Liver (tissue), 9 donors: ENCODE data around the gene SCN10A. TPM values are rescaled to one million over a fixed set of nuclear protein-coding genes. Genes with fewer than 3 reads are reported as not detected.

Experiments
- DNase-seq: peaks from one replicate; pipeline ENCODE4 v3.0.0-alpha.2; 2017; ENCODE audit warnings: low spot score
- H3K27ac ChIP-seq, 2 donors: one replicate each; pipeline ENCODE4 v1.7.0; 2013; ENCODE audit warnings: inconsistent platforms in 2 of 2, low read length in 2 of 2, control low read depth in 1 of 2, low read depth in 1 of 2, mild to moderate bottlenecking in 1 of 2
- H3K27me3 ChIP-seq, 4 donors: one replicate each; pipeline versions ENCODE4 v1.6.1 to v1.7.0; 2013; ENCODE audit warnings: low read length in 3 of 4, inconsistent platforms in 1 of 4, mild to moderate bottlenecking in 1 of 4, moderate library complexity in 1 of 4; ENCODE audit not compliant: control insufficient read depth in 4 of 4, insufficient read depth in 4 of 4
- H3K36me3 ChIP-seq, 4 donors: one replicate each; pipeline versions ENCODE4 v1.6.1 to v1.7.0; 2013; ENCODE audit warnings: low read length in 3 of 4, mild to moderate bottlenecking in 3 of 4, low read depth in 1 of 4, moderate library complexity in 1 of 4; ENCODE audit not compliant: control insufficient read depth in 4 of 4, insufficient read depth in 3 of 4
- H3K4me1 ChIP-seq, 4 donors: one replicate each; pipeline versions ENCODE4 v1.6.1 to v1.7.0; 2013; ENCODE audit warnings: low read length in 3 of 4, mild to moderate bottlenecking in 3 of 4, moderate library complexity in 1 of 4; ENCODE audit not compliant: control insufficient read depth in 4 of 4, insufficient read depth in 4 of 4
- H3K4me3 ChIP-seq, 3 donors: one replicate each; pipeline versions ENCODE4 v1.6.1 to v1.7.0; 2013; ENCODE audit warnings: low read length in 3 of 3, control low read depth in 1 of 3, low read depth in 1 of 3, mild to moderate bottlenecking in 1 of 3
- H3K9ac ChIP-seq, 2 donors: one replicate each; pipeline ENCODE4 v1.7.0; 2013; ENCODE audit warnings: low read length in 2 of 2, mild to moderate bottlenecking in 2 of 2, moderate library complexity in 2 of 2, control low read depth in 1 of 2, low read depth in 1 of 2
- H3K9me3 ChIP-seq, 4 donors: one replicate each; pipeline versions ENCODE4 v1.6.1 to v1.7.0; 2013; ENCODE audit warnings: low read length in 3 of 4; ENCODE audit not compliant: control insufficient read depth in 4 of 4
- CTCF ChIP-seq: fragments of 150-350 bp; IDR thresholded peaks from 2 replicates; pipeline ENCODE4 v1.5.1; 2017; ENCODE audit warnings: improper control_type of control experiment, low read depth, low read length; ENCODE audit not compliant: missing input control
- FOXA1 ChIP-seq: IDR thresholded peaks from 2 replicates; pipeline ENCODE4 v1.6.1; 2016; ENCODE audit warnings: antibody characterized with exemption
- HNF4G ChIP-seq: IDR thresholded peaks from 2 replicates; pipeline ENCODE4 v1.6.1; 2016; ENCODE audit warnings: antibody characterized with exemption
- JUND ChIP-seq, 2 donors: IDR thresholded peaks; 2 replicates each; pipeline ENCODE4 v1.6.1; 2016; ENCODE audit warnings: antibody characterized with exemption in 2 of 2
- MAX ChIP-seq: IDR thresholded peaks from 2 replicates; pipeline ENCODE4 v1.6.1; 2016; ENCODE audit warnings: antibody characterized with exemption
- REST ChIP-seq: IDR thresholded peaks from 2 replicates; pipeline ENCODE4 v1.6.1; 2016; ENCODE audit warnings: antibody characterized with exemption, mild to moderate bottlenecking
- YY1 ChIP-seq: IDR thresholded peaks from 2 replicates; pipeline ENCODE4 v1.6.1; 2016; ENCODE audit warnings: antibody characterized with exemption, mild to moderate bottlenecking
- ZBTB33 ChIP-seq: IDR thresholded peaks from 2 replicates; pipeline ENCODE4 v1.6.1; 2016; ENCODE audit warnings: antibody characterized with exemption
- WGBS: extraction: QIAGEN DNeasy Blood & Tissue Kit; methylation state at CpG from one replicate; pipeline ENCODE4 v1.1.7; 2013; 5-methylcytosine and 5-hydroxymethylcytosine counted together
- polyA plus RNA-seq, 2 donors: library from polyadenylated mRNA; stranded (reverse) in 1 of 2; unstranded in 1 of 2; fragments of 200-250 nt in 1 of 2; fragments of >200 nt in 1 of 2; fragmentation: Nextera tagmentation in 1 of 2; extraction: Ambion mirVana in 1 of 2; gene quantifications; one replicate each; pipeline versions ENCODE4 v1.2.1 to v1.2.3, GENCODE V29; 2013 to 2015
- total RNA-seq, 2 donors: library from RNA; depleted of rRNA; stranded (reverse); fragments of >200 nt; gene quantifications; one replicate each; pipeline ENCODE4 v1.2.3, GENCODE V29; 2014
- donor health status: healthy.
- donor health status: healthy.
- donor health status: healthy.
- donor health status: healthy.
- donor health status: healthy.

Gene SCN10A
- total and polyA plus RNA-seq, 4 donors = under 0.01 TPM; not detected in 3

GRCh38 chr3:38725726-38726419, 90.1 kb downstream of the SCN10A start:
- TF ChIP-seq HNF4G (no peak), YY1 (no peak)
- WGBS = 58% methylated on average over 5 of the region's 5 CpGs
- no peak overlapping the region for H3K4me3 ChIP-seq
- H3K9me3 ChIP-seq = no peaks in the 10 kb centered on the region
- H3K27ac ChIP-seq = no peak overlapping the region
- peaks cover 0 to 2% (median 0%) of the 10 kb centered on the region in 4 donors for H3K27me3 ChIP-seq
- no peaks in the 10 kb centered on the region for H3K36me3 ChIP-seq
- DNase-seq = peak; percentile 58
- no peaks in the 10 kb centered on the region for H3K4me1 ChIP-seq
- no peak overlapping the region for H3K9ac ChIP-seq

- Histone ChIP-seq H3K27ac (no peak overlapping the region), H3K9me3 (no peaks in the 10 kb centered on the region), H3K4me3 (no peak overlapping the region), H3K4me1 (no peaks in the 10 kb centered on the region), H3K36me3 (no peaks in the 10 kb centered on the region), H3K9ac (no peak overlapping the region), H3K27me3 (peaks cover 0 to 2% (median 0%) of the 10 kb centered on the region in 4 donors)
- TF ChIP-seq HNF4G = no peak
- no peak for TF ChIP-seq FOXA1
- no peak for TF ChIP-seq CTCF
- TF ChIP-seq ZBTB33 = no peak
- no peak for TF ChIP-seq MAX
- no peak for TF ChIP-seq JUND (IDR thresholded peaks at IDR 0.05)
- TF ChIP-seq REST = no peak
- no peak for DNase-seq
- 54% methylated on average over 2 of the region's 2 CpGs for WGBS
Observed at GRCh38 chr3:38724392-38724736, 91.7 kb downstream of the SCN10A start.
